Measurements from ENCODE around the gene KIDINS220. TPM values are rescaled to one million over a fixed set of nuclear protein-coding genes. Genes with fewer than 3 reads are reported as not detected.

KIDINS220 gene
- total RNA-seq, 1 donor from 2014 or later = 59.9 TPM

DNA sequence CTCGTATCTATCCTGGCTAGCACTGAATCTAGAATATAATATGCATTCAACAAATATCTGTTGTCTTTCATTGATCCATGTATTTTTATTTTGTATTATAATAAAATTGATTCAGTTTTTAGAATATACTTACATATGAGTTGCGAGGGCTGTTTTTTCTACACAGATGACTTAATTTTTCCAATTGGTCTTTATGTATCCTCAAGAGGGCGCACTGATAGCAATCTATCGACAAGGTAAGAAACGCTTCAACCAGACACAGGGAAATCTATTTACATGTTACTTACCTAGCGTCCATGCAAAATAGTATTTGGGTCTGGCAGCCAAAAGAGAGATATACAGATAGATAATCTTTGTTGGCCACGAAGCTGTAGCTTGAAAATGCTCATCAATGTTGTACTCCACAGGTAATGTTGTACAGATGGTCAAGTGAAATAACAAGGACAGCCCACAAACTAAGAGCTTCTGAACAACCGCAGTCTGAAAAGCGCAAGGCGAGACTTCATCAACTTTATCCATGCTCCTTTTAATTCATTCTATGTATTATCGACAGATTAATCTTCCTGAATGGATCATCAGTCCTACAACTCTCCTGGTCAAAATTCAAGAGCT lies 35.5 kb upstream of the KIDINS220 start:
- no peaks in the 10 kb centered on the region for H3K9me3 Mint-ChIP-seq (ENCODE audit: unreplicated experiment)
- TF ChIP-seq, protein P1, sequence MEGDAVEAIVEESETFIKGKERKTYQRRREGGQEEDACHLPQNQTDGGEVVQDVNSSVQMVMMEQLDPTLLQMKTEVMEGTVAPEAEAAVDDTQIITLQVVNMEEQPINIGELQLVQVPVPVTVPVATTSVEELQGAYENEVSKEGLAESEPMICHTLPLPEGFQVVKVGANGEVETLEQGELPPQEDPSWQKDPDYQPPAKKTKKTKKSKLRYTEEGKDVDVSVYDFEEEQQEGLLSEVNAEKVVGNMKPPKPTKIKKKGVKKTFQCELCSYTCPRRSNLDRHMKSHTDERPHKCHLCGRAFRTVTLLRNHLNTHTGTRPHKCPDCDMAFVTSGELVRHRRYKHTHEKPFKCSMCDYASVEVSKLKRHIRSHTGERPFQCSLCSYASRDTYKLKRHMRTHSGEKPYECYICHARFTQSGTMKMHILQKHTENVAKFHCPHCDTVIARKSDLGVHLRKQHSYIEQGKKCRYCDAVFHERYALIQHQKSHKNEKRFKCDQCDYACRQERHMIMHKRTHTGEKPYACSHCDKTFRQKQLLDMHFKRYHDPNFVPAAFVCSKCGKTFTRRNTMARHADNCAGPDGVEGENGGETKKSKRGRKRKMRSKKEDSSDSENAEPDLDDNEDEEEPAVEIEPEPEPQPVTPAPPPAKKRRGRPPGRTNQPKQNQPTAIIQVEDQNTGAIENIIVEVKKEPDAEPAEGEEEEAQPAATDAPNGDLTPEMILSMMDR (IDR thresholded peaks at IDR 0.05; ENCODE audit: unreplicated experiment) = peak; percentile 65
- H3K4me3 Mint-ChIP-seq (ENCODE audit: unreplicated experiment) = no peak overlapping the region
- H3K27ac Mint-ChIP-seq (ENCODE audit: unreplicated experiment) = no peak overlapping the region
- no peak for DNase-seq (ENCODE audit: low spot score)
- H3K27me3 Mint-ChIP-seq (ENCODE audit: unreplicated experiment) = no peaks in the 10 kb centered on the region
- peaks cover 11% of the 10 kb centered on the region for H3K36me3 Mint-ChIP-seq (ENCODE audit: low read depth, unreplicated experiment)
- no peaks in the 10 kb centered on the region for H3K4me1 Mint-ChIP-seq (ENCODE audit: unreplicated experiment)

DNA sequence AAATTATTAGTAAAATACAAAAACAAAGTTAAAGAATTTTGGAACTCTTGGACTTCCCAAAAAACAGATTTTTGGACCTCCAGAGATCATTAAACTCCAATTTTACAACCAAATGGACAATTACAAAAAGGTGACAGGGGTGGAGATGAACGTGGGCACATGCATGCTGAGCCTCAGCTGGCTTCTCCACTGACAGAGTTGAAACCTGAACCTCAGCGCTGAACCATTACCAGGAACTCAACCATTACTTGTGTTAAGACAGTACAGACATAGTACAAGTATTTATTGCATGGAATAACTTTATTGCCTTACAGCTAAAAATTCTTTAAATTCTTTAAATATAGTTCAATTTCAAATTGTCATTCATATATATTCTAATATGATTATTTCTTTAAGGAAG lies 33.0 kb upstream of the KIDINS220 start:
- H3K27ac Mint-ChIP-seq (ENCODE audit: unreplicated experiment) = no peak overlapping the region
- no peak overlapping the region for H3K4me3 Mint-ChIP-seq (ENCODE audit: unreplicated experiment)
- no peaks in the 10 kb centered on the region for H3K9me3 Mint-ChIP-seq (ENCODE audit: unreplicated experiment)

DNA sequence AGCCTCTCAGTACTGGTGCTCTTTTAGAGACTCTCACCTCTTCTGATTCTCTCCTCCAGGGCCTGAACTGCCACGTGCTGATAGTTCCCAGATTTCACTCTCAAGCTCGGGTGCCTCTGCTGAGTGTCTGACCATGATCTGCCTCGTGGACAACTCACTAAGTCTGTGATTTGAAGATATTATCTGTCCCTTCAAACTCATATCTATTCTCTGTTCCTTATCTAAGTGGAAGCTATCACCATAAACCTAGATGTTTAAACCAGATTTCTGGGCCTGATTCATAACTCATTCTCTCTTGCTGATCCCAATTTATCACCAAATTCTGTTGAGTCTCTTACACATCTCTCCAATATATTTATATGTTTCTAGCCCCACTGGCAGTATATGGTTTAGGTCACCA lies 29.9 kb upstream of the KIDINS220 start:
- Mint-ChIP-seq H3K4me3 (ENCODE audit: unreplicated experiment) (no peak overlapping the region), H3K9me3 (ENCODE audit: unreplicated experiment) (no peaks in the 10 kb centered on the region), H3K4me1 (ENCODE audit: unreplicated experiment) (no peaks in the 10 kb centered on the region), H3K36me3 (ENCODE audit: low read depth, unreplicated experiment) (peaks cover 21% of the 10 kb centered on the region), H3K27ac (ENCODE audit: unreplicated experiment) (no peak overlapping the region), H3K27me3 (ENCODE audit: unreplicated experiment) (no peaks in the 10 kb centered on the region)
- TF ChIP-seq, protein P1 (IDR thresholded peaks at IDR 0.05; ENCODE audit: unreplicated experiment) = no peak
- no peak for DNase-seq (ENCODE audit: low spot score)

More for the DNA sequence above, 33.0 kb upstream of the KIDINS220 start:
- Mint-ChIP-seq H3K36me3 (ENCODE audit: low read depth, unreplicated experiment) (peaks cover 8% of the 10 kb centered on the region), H3K27me3 (ENCODE audit: unreplicated experiment) (no peaks in the 10 kb centered on the region), H3K4me1 (ENCODE audit: unreplicated experiment) (no peaks in the 10 kb centered on the region)
- TF ChIP-seq, protein P1 (IDR thresholded peaks at IDR 0.05; ENCODE audit: unreplicated experiment) = no peak
- no peak for DNase-seq (ENCODE audit: low spot score)

GRCh38 chr2:8863331-8863953 lies 26.0 kb upstream of the KIDINS220 start:
- Mint-ChIP-seq H3K9me3 (ENCODE audit: unreplicated experiment) (no peaks in the 10 kb centered on the region), H3K27ac (ENCODE audit: unreplicated experiment) (no peak overlapping the region), H3K4me1 (ENCODE audit: unreplicated experiment) (no peaks in the 10 kb centered on the region), H3K36me3 (ENCODE audit: low read depth, unreplicated experiment) (peaks cover 14% of the 10 kb centered on the region), H3K4me3 (ENCODE audit: unreplicated experiment) (no peak overlapping the region), H3K27me3 (ENCODE audit: unreplicated experiment) (no peaks in the 10 kb centered on the region)
- no peak for DNase-seq (ENCODE audit: low spot score)
- TF ChIP-seq, protein P1 (IDR thresholded peaks at IDR 0.05; ENCODE audit: unreplicated experiment) = no peak

DNA sequence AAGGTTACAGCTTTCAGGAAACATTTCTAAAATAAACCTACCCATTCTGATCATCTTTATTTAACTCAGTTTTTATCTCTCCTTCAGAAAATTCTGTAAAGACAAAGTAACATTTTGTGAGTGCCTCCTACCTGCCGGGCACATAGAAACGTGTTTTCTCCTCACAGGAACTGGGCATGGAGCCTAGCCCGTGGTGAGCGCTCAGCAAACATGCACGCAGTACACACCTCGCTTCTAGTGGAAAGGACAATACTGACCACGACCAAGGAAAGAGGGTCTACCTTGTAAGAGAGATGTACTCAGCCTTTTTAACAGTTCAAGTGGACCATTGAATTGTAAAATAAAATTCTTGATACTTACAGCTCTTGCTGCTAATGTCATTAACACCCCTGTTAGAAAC lies 24.8 kb upstream of the KIDINS220 start:
- H3K9me3 Mint-ChIP-seq (ENCODE audit: unreplicated experiment) = no peaks in the 10 kb centered on the region
- H3K27me3 Mint-ChIP-seq (ENCODE audit: unreplicated experiment) = no peaks in the 10 kb centered on the region
- peaks cover 21% of the 10 kb centered on the region for H3K36me3 Mint-ChIP-seq (ENCODE audit: low read depth, unreplicated experiment)
- no peak overlapping the region for H3K4me3 Mint-ChIP-seq (ENCODE audit: unreplicated experiment)
- DNase-seq (ENCODE audit: low spot score) = no peak
- TF ChIP-seq, protein P1 (IDR thresholded peaks at IDR 0.05; ENCODE audit: unreplicated experiment) = no peak
- no peaks in the 10 kb centered on the region for H3K4me1 Mint-ChIP-seq (ENCODE audit: unreplicated experiment)
- H3K27ac Mint-ChIP-seq (ENCODE audit: unreplicated experiment) = no peak overlapping the region
